Liver (tissue), 9 donors: ENCODE results near the gene CACNA1B. TPM values are rescaled to one million over a fixed set of nuclear protein-coding genes. Genes with fewer than 3 reads are reported as not detected.

ENCODE experiments used
- DNase-seq: peaks from one replicate; pipeline ENCODE4 v3.0.0-alpha.2; 2017; ENCODE audit warnings: low spot score
- H3K27ac ChIP-seq, 2 donors: one replicate each; pipeline ENCODE4 v1.7.0; 2013; ENCODE audit warnings: inconsistent platforms in 2 of 2, low read length in 2 of 2, control low read depth in 1 of 2, low read depth in 1 of 2, mild to moderate bottlenecking in 1 of 2
- H3K27me3 ChIP-seq, 4 donors: one replicate each; pipeline versions ENCODE4 v1.6.1 to v1.7.0; 2013; ENCODE audit warnings: low read length in 3 of 4, inconsistent platforms in 1 of 4, mild to moderate bottlenecking in 1 of 4, moderate library complexity in 1 of 4; ENCODE audit not compliant: control insufficient read depth in 4 of 4, insufficient read depth in 4 of 4
- H3K36me3 ChIP-seq, 4 donors: one replicate each; pipeline versions ENCODE4 v1.6.1 to v1.7.0; 2013; ENCODE audit warnings: low read length in 3 of 4, mild to moderate bottlenecking in 3 of 4, low read depth in 1 of 4, moderate library complexity in 1 of 4; ENCODE audit not compliant: control insufficient read depth in 4 of 4, insufficient read depth in 3 of 4
- H3K4me1 ChIP-seq, 4 donors: one replicate each; pipeline versions ENCODE4 v1.6.1 to v1.7.0; 2013; ENCODE audit warnings: low read length in 3 of 4, mild to moderate bottlenecking in 3 of 4, moderate library complexity in 1 of 4; ENCODE audit not compliant: control insufficient read depth in 4 of 4, insufficient read depth in 4 of 4
- H3K4me3 ChIP-seq, 3 donors: one replicate each; pipeline versions ENCODE4 v1.6.1 to v1.7.0; 2013; ENCODE audit warnings: low read length in 3 of 3, control low read depth in 1 of 3, low read depth in 1 of 3, mild to moderate bottlenecking in 1 of 3
- H3K9ac ChIP-seq, 2 donors: one replicate each; pipeline ENCODE4 v1.7.0; 2013; ENCODE audit warnings: low read length in 2 of 2, mild to moderate bottlenecking in 2 of 2, moderate library complexity in 2 of 2, control low read depth in 1 of 2, low read depth in 1 of 2
- H3K9me3 ChIP-seq, 4 donors: one replicate each; pipeline versions ENCODE4 v1.6.1 to v1.7.0; 2013; ENCODE audit warnings: low read length in 3 of 4; ENCODE audit not compliant: control insufficient read depth in 4 of 4
- EGR1 ChIP-seq, 2 donors: IDR thresholded peaks; 2 replicates each; pipeline ENCODE4 v1.6.1; 2016 to 2018; ENCODE audit warnings: antibody characterized with exemption in 2 of 2, low read depth in 2 of 2
- FOXA1 ChIP-seq: IDR thresholded peaks from 2 replicates; pipeline ENCODE4 v1.6.1; 2016; ENCODE audit warnings: antibody characterized with exemption
- FOXA2 ChIP-seq: IDR thresholded peaks from 2 replicates; pipeline ENCODE4 v1.6.1; 2016; ENCODE audit warnings: antibody characterized with exemption
- GABPA ChIP-seq, 2 donors: IDR thresholded peaks in 1 of 2; conservative IDR thresholded peaks in 1 of 2; 2 replicates each; pipeline ENCODE4 v1.6.1; 2016; ENCODE audit warnings: antibody characterized with exemption in 2 of 2, mild to moderate bottlenecking in 1 of 2, moderate library complexity in 1 of 2
- HNF4A ChIP-seq, 2 donors: conservative IDR thresholded peaks; 2 replicates each; pipeline ENCODE4 v1.6.1; 2016; ENCODE audit warnings: antibody characterized with exemption in 2 of 2, mild to moderate bottlenecking in 2 of 2
- HNF4G ChIP-seq: IDR thresholded peaks from 2 replicates; pipeline ENCODE4 v1.6.1; 2016; ENCODE audit warnings: antibody characterized with exemption
- JUND ChIP-seq, 2 donors: IDR thresholded peaks; 2 replicates each; pipeline ENCODE4 v1.6.1; 2016; ENCODE audit warnings: antibody characterized with exemption in 2 of 2
- MAX ChIP-seq: IDR thresholded peaks from 2 replicates; pipeline ENCODE4 v1.6.1; 2016; ENCODE audit warnings: antibody characterized with exemption
- NR2F2 ChIP-seq: IDR thresholded peaks from 2 replicates; pipeline ENCODE4 v1.6.1; 2016; ENCODE audit warnings: antibody characterized with exemption
- RAD21 ChIP-seq, 2 donors: IDR thresholded peaks; 2 replicates each; pipeline ENCODE4 v1.6.1; 2016; ENCODE audit warnings: antibody characterized with exemption in 2 of 2, mild to moderate bottlenecking in 2 of 2
- RXRA ChIP-seq, 2 donors: IDR thresholded peaks; 2 replicates each; pipeline ENCODE4 v1.6.1; 2017 to 2018; ENCODE audit warnings: antibody characterized with exemption in 2 of 2, mild to moderate bottlenecking in 1 of 2
- SP1 ChIP-seq: IDR thresholded peaks from 2 replicates; pipeline ENCODE4 v1.6.1; 2018; ENCODE audit warnings: antibody characterized with exemption, mild to moderate bottlenecking
- TAF1 ChIP-seq: conservative IDR thresholded peaks from 2 replicates; pipeline ENCODE4 v1.6.1; 2016; ENCODE audit warnings: antibody characterized with exemption, mild to moderate bottlenecking
- YY1 ChIP-seq: IDR thresholded peaks from 2 replicates; pipeline ENCODE4 v1.6.1; 2016; ENCODE audit warnings: antibody characterized with exemption, mild to moderate bottlenecking
- WGBS: extraction: QIAGEN DNeasy Blood & Tissue Kit; methylation state at CpG from one replicate; pipeline ENCODE4 v1.1.7; 2013; 5-methylcytosine and 5-hydroxymethylcytosine counted together
- polyA plus RNA-seq, 2 donors: library from polyadenylated mRNA; stranded (reverse) in 1 of 2; unstranded in 1 of 2; fragments of 200-250 nt in 1 of 2; fragments of >200 nt in 1 of 2; fragmentation: Nextera tagmentation in 1 of 2; extraction: Ambion mirVana in 1 of 2; gene quantifications; one replicate each; pipeline versions ENCODE4 v1.2.1 to v1.2.3, GENCODE V29; 2013 to 2015
- total RNA-seq, 2 donors: library from RNA; depleted of rRNA; stranded (reverse); fragments of >200 nt; gene quantifications; one replicate each; pipeline ENCODE4 v1.2.3, GENCODE V29; 2014
- TF ChIP-seq, protein P1 (sequence below): IDR thresholded peaks from 2 replicates; pipeline ENCODE4 v1.6.1; 2016; ENCODE audit warnings: antibody characterized with exemption, mild to moderate bottlenecking
- TF ChIP-seq, protein P2 (sequence below): IDR thresholded peaks from 2 replicates; pipeline ENCODE4 v1.6.1; 2016; ENCODE audit warnings: antibody characterized with exemption
- TF ChIP-seq, protein P3 (sequence below): fragments of 150-350 bp; IDR thresholded peaks from 2 replicates; pipeline ENCODE4 v1.5.1; 2017; ENCODE audit warnings: improper control_type of control experiment, low read depth, low read length; ENCODE audit not compliant: missing input control
- donor health status: healthy.
- donor health status: healthy.
- donor health status: healthy.
- donor health status: healthy.
- donor health status: healthy.

The CACNA1B gene
- total and polyA plus RNA-seq, 4 donors, result under 0.01 to 0.05 TPM; not detected in 2

DNA sequence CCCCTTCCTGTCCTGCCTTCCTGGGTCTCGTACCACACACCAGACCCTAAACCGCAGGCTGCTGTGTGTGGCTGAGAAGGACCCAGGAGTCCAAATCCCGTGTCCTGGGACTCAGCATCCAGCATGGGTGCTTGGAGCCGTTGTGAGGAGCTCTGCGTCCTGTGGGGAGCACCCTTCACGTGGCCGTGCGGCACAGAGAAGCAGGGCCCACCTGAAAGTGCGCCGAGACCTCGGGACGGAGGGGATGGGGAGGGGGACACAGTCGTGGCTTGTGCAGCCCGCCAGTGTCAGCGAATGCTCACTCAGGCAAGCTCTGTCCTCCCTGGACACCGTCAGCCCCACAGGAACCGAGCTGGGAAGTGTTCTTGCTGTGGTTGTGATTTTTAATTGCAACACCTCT, 244.6 kb downstream of the CACNA1B start:
- Histone ChIP-seq H3K4me3 (no peak overlapping the region), H3K4me1 (no peaks in the 10 kb centered on the region), H3K27ac (no peak overlapping the region), H3K9me3 (no peaks in the 10 kb centered on the region), H3K36me3 (no peaks in the 10 kb centered on the region), H3K27me3 (peaks cover 0 to 9% (median 0%) of the 10 kb centered on the region in 4 donors), H3K9ac (no peak overlapping the region)
- WGBS, result 81% methylated on average over 17 of the region's 17 CpGs
- TF ChIP-seq EGR1 (IDR thresholded peaks at IDR 0.05; ENCODE audit: low read depth in 2 of 2) (no peak), RXRA (IDR thresholded peaks at IDR 0.05) (no peak)
- no peak for DNase-seq

DNA sequence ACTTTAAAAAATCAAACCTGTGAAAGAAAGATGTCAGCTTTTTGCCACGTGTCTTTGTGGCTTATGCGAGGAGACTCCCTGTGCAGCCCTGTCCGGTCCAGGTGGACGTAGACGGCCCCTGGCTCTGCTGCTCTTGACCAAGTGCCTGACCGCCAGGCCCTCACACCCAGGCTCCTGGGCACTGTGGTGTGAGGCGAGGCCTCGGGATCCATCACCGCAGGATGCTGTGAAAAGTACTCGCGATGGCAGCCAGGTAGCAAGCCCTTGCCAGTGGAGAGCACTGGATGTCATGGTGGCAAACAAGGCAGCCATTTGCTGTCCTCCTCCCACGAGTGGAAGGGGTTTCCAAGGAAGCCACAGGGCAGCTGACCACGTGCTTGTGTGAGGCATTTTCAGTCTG, 245.1 kb downstream of the CACNA1B start:
- H3K36me3 ChIP-seq, result no peaks in the 10 kb centered on the region
- no peaks in the 10 kb centered on the region for H3K4me1 ChIP-seq
- H3K9me3 ChIP-seq, result no peaks in the 10 kb centered on the region
- TF ChIP-seq JUND (IDR thresholded peaks at IDR 0.05), result no peak
- TF ChIP-seq RXRA (IDR thresholded peaks at IDR 0.05), result no peak
- no peak for TF ChIP-seq GABPA (IDR thresholded peaks at IDR 0.05 in 1 of 2, conservative IDR thresholded peaks at IDR 0.05 in 1 of 2)
- no peak for TF ChIP-seq HNF4A (conservative IDR thresholded peaks at IDR 0.05)
- no peak for TF ChIP-seq EGR1 (IDR thresholded peaks at IDR 0.05; ENCODE audit: low read depth in 2 of 2)
- TF ChIP-seq, protein P1, sequence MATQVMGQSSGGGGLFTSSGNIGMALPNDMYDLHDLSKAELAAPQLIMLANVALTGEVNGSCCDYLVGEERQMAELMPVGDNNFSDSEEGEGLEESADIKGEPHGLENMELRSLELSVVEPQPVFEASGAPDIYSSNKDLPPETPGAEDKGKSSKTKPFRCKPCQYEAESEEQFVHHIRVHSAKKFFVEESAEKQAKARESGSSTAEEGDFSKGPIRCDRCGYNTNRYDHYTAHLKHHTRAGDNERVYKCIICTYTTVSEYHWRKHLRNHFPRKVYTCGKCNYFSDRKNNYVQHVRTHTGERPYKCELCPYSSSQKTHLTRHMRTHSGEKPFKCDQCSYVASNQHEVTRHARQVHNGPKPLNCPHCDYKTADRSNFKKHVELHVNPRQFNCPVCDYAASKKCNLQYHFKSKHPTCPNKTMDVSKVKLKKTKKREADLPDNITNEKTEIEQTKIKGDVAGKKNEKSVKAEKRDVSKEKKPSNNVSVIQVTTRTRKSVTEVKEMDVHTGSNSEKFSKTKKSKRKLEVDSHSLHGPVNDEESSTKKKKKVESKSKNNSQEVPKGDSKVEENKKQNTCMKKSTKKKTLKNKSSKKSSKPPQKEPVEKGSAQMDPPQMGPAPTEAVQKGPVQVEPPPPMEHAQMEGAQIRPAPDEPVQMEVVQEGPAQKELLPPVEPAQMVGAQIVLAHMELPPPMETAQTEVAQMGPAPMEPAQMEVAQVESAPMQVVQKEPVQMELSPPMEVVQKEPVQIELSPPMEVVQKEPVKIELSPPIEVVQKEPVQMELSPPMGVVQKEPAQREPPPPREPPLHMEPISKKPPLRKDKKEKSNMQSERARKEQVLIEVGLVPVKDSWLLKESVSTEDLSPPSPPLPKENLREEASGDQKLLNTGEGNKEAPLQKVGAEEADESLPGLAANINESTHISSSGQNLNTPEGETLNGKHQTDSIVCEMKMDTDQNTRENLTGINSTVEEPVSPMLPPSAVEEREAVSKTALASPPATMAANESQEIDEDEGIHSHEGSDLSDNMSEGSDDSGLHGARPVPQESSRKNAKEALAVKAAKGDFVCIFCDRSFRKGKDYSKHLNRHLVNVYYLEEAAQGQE, result no peak
- no peak for TF ChIP-seq MAX
- TF ChIP-seq, protein P2, sequence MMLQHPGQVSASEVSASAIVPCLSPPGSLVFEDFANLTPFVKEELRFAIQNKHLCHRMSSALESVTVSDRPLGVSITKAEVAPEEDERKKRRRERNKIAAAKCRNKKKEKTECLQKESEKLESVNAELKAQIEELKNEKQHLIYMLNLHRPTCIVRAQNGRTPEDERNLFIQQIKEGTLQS, result no peak
- TF ChIP-seq YY1, result no peak
- no peak for TF ChIP-seq NR2F2
- TF ChIP-seq HNF4G, result no peak
- no peak for TF ChIP-seq FOXA1
- no peak for TF ChIP-seq FOXA2
- TF ChIP-seq SP1, result no peak
- no peak overlapping the region for H3K27ac ChIP-seq
- no peak overlapping the region for H3K9ac ChIP-seq
- H3K4me3 ChIP-seq, result no peak overlapping the region
- DNase-seq, result no peak
- H3K27me3 ChIP-seq, result peaks cover 0 to 9% (median 0%) of the 10 kb centered on the region in 4 donors
- WGBS, result 79% methylated on average over 13 of the region's 13 CpGs

DNA sequence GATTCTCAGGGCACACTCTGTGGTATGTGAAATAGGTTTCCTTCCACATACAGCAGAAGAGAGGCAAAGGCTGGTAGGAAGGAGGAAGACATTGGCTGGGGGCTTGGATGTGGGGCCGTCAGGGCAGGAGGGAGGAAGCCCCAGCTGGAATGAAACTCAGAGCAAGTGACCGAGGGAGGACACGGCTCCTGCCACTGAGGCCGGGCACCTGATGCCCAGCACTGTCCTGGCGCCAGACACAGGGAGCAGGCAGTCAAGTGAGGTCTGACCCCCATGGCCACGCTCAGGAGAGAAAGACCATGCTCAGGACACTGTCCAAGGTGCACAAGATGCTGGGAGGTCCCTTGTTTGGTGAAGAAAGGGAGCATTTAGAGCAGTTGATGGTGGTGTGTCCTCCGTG, 245.5 kb downstream of the CACNA1B start:
- no peaks in the 10 kb centered on the region for H3K4me1 ChIP-seq
- H3K36me3 ChIP-seq, result no peaks in the 10 kb centered on the region
- H3K27me3 ChIP-seq, result peaks cover 0 to 9% (median 0%) of the 10 kb centered on the region in 4 donors
- H3K4me3 ChIP-seq, result no peak overlapping the region
- no peak overlapping the region for H3K9ac ChIP-seq
- no peak overlapping the region for H3K27ac ChIP-seq
- H3K9me3 ChIP-seq, result no peaks in the 10 kb centered on the region
- WGBS, result 79% methylated on average over 7 of the region's 7 CpGs
- no peak for DNase-seq
- TF ChIP-seq FOXA2, result no peak
- TF ChIP-seq YY1, result no peak
- TF ChIP-seq HNF4G, result no peak
- TF ChIP-seq, protein P3, sequence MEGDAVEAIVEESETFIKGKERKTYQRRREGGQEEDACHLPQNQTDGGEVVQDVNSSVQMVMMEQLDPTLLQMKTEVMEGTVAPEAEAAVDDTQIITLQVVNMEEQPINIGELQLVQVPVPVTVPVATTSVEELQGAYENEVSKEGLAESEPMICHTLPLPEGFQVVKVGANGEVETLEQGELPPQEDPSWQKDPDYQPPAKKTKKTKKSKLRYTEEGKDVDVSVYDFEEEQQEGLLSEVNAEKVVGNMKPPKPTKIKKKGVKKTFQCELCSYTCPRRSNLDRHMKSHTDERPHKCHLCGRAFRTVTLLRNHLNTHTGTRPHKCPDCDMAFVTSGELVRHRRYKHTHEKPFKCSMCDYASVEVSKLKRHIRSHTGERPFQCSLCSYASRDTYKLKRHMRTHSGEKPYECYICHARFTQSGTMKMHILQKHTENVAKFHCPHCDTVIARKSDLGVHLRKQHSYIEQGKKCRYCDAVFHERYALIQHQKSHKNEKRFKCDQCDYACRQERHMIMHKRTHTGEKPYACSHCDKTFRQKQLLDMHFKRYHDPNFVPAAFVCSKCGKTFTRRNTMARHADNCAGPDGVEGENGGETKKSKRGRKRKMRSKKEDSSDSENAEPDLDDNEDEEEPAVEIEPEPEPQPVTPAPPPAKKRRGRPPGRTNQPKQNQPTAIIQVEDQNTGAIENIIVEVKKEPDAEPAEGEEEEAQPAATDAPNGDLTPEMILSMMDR, result no peak
- no peak for TF ChIP-seq RXRA (IDR thresholded peaks at IDR 0.05)
- no peak for TF ChIP-seq SP1
- no peak for TF ChIP-seq HNF4A (conservative IDR thresholded peaks at IDR 0.05)
- TF ChIP-seq, protein P1, result no peak
- TF ChIP-seq TAF1, result no peak
- TF ChIP-seq NR2F2, result no peak
- no peak for TF ChIP-seq GABPA (IDR thresholded peaks at IDR 0.05 in 1 of 2, conservative IDR thresholded peaks at IDR 0.05 in 1 of 2)
- TF ChIP-seq EGR1 (IDR thresholded peaks at IDR 0.05; ENCODE audit: low read depth in 2 of 2), result no peak
- TF ChIP-seq, protein P2, result no peak
- TF ChIP-seq RAD21 (IDR thresholded peaks at IDR 0.05), result no peak
